Measurements from ENCODE around the gene ZNF420.
A peak's percentile ranks its signal among the peaks of the same experiment; 100 is the strongest.
"Not testable (repeated sequence)": the region's sequence is repeated elsewhere in the genome, so short reads cannot be mapped to it uniquely, and the experiment has no call there.

ZNF420 gene

GRCh38 chr19:37077934-37078716 is at the start of gene ZNF420:
ZNF420 (plus strand) TSS chr19:37078433; CDS start chr19:37089119, 10,686 bp downstream.
- DNase-seq = peak; percentile 77

GRCh38 chr19:37045140-37045539 is 33.1 kb upstream of the ZNF420 start:
- DNase-seq = no peak

GRCh38 chr19:37055330-37055729 is 22.9 kb upstream of the ZNF420 start:
- no peak for DNase-seq

GRCh38 chr19:37056776-37057175 is 21.5 kb upstream of the ZNF420 start:
- no peak for DNase-seq

GRCh38 chr19:37059142-37059541 is 19.1 kb upstream of the ZNF420 start:
- DNase-seq = no peak

- DNase-seq = not testable (repeated sequence)
Observed at GRCh38 chr19:37064886-37065285, 13.3 kb upstream of the ZNF420 start.

- DNase-seq = no peak
Observed at GRCh38 chr19:37074111-37074510, 4.1 kb upstream of the ZNF420 start.

- DNase-seq = no peak
Observed at GRCh38 chr19:37074819-37075362, 3.3 kb upstream of the ZNF420 start.

GRCh38 chr19:37076524-37076923 is 1.7 kb upstream of the ZNF420 start:
- DNase-seq = not testable (repeated sequence)

GRCh38 chr19:37077501-37077933 is 716 bp upstream of the ZNF420 start:
- no peak for DNase-seq

- DNase-seq = no peak
Observed at GRCh38 chr19:37078717-37079032, 442 bp downstream of the ZNF420 start.

- no peak for DNase-seq
Observed at GRCh38 chr19:37079238-37079637, 1.0 kb downstream of the ZNF420 start.

GRCh38 chr19:37082307-37082706 is 4.1 kb downstream of the ZNF420 start:
- no peak for DNase-seq

GRCh38 chr19:37087110-37087509 is 8.9 kb downstream of the ZNF420 start:
- no peak for DNase-seq

- DNase-seq = no peak
Observed at GRCh38 chr19:37095859-37096258, 17.6 kb downstream of the ZNF420 start.

- DNase-seq = no peak
Observed at GRCh38 chr19:37098570-37098969, 20.3 kb downstream of the ZNF420 start.

GRCh38 chr19:37104135-37104534 is 25.9 kb downstream of the ZNF420 start:
- DNase-seq = not testable (repeated sequence)

GRCh38 chr19:37111753-37112152 is 33.5 kb downstream of the ZNF420 start:
- DNase-seq = not testable (repeated sequence)

GRCh38 chr19:37114001-37114400 is 35.8 kb downstream of the ZNF420 start:
- no peak for DNase-seq

GRCh38 chr19:37122093-37122492 is 43.9 kb downstream of the ZNF420 start:
- not testable (repeated sequence) for DNase-seq

- no peak for DNase-seq
Observed at GRCh38 chr19:37127999-37128820, 50.0 kb downstream of the ZNF420 start.

GRCh38 chr19:37128821-37129177 is 50.6 kb downstream of the ZNF420 start:
- no peak for DNase-seq

GRCh38 chr19:37136111-37136510 is 57.9 kb downstream of the ZNF420 start:
- DNase-seq = no peak

GRCh38 chr19:37148214-37148613 is 70.0 kb downstream of the ZNF420 start:
- DNase-seq = no peak
